GM04504 (cell line): Measurements from ENCODE around the gene MEIKIN.

ENCODE experiments used
- DNase-seq: peaks from one replicate; pipeline ENCODE4 v3.0.0-alpha.2; 2012; ENCODE audit warnings: low read depth

Gene MEIKIN, protein sequence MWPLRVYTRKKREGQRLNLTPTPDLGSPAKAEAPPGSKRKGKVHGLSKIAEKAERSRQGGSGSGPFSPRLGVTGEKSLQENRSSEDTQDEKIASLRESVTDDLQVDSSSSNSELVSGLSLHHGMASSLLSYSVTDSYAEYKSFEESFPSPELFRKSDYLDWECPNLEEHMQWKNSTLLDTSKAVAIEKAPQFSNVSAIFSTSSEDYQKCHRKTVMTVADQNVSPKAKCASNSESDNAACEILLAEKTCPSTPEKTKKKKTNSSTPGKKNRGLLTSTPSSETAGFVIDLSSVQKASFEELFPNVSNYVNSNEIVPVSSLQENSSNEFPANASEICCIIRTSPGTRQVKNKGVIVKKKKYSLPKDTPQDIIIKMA

DNA sequence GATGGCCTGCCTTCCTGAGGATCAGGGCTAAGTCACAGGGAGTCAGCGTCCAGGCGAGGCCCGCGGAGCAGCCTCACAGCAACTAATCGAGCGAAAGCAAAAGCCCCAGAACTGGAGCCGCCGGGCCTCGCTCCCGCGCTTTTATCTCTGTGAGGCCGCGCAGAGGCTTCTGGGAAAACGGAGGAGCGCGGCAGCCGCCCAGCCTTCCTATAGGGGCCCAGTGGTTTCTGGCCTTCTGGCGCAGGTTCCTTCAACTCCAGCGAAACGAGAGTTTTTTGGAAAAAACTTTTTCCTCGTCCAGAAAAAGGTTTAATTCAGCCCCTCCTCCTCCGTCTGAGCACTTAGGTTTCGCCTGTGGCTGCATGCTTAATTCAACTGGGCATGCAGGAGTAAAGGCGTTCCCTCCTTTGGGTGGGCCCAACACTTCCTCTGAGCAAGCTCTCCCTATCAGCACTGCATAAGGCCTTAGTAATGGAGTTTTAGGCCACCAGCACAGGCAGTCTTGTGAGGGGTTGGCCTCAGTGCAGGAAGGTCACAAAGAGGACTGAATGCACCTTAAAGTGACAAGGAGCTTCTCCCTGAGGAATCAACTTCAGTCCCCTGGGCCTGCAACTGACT lies at the start of gene MEIKIN:
MEIKIN (minus strand) TSS at position 113 of the 618 bp plus-strand sequence. CDS start 158 bp downstream, outside the sequence.
- no peak for DNase-seq

DNA sequence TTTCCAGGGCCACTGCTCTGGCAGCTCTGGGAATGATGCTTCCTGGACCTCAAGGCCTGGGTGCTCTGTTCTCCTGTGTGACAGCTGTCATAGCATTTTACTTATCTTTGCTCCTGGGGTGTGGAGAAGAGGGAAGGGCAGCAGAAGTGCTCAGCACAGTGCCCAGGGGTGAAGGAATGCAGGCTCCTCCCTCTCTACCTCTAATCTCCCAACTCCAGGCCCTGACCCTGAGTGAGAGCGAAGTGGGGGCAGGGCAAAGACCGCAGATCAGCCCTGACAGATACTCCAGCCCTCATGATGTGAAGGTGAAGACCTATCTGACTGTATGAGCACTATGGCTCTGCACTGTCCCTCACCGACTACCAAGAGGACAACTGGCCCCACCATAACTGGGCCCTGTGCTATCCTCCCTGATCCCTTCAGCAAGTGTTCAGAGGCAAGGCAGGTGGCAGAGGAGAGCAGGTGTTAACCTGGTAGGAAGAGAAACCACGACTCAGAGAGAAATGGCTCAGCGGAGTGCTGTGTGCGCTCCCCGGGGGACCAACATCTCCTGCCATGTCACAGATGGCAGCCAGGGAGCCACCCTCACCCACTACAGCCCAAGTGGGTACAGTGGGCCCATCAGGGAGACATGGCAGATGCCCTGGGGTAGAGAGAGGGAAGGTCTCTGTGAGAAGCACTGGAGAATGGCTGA lies 49.2 kb upstream of the MEIKIN start:
- DNase-seq = no peak

DNA sequence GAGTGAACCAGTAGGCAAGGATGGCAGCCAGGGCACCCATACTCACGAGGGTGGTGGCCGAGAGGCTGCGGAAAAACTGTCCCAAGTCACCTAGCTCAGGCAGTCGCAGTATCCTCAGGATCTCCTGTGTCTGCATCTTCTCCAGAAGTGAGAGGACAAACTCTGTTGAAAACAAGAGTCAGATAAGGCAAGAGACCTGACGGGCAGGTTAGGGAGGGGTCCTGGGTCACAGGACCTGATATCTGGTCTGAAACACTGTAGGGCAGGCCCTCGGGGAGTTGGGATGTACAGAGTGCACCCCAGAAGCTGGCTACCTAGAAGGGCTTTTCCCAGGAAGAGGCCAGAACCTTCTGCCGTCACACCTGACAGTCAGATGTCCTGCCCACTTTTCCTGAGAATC lies 48.6 kb upstream of the MEIKIN start:
- no peak for DNase-seq

DNA sequence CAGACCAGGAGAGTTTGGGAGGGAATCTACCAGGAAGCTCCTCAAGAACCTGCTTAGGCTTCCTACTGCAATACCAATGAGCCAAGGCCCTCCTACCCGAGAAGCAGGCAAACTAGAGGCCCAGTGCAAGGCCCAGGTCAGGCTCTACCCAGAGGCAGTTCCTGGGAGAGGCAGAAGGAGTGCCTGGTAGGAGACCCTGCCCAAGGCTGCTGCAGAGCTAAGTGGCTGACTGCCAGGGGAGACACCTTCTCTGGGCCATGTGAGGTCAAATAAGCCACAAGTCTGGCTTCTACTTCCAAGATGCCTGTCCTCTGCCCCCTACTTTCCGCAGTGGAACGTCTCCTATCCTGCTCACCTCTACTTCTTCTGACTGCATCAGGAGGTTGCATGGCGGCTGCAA lies 48.2 kb upstream of the MEIKIN start:
- DNase-seq = no peak

DNA sequence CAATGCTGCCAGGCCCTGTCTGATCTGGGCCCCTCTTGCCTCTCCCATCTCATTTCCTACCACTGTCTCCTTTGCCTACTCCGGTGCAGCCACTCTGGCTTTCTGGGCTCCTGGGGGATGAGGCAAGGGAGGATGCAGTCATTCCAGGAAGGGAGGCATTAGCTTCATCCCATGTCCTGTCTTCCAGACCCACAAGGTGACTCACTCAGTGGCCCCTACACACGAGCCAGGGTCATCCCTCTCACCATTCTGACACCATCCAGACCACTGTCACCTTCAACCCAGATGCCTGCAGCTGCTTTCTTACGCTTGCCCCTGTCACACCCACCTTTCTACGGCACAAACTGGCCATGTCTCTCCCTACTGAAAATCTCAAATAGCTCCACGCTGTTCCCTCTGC lies 46.9 kb upstream of the MEIKIN start:
- DNase-seq = no peak

DNA sequence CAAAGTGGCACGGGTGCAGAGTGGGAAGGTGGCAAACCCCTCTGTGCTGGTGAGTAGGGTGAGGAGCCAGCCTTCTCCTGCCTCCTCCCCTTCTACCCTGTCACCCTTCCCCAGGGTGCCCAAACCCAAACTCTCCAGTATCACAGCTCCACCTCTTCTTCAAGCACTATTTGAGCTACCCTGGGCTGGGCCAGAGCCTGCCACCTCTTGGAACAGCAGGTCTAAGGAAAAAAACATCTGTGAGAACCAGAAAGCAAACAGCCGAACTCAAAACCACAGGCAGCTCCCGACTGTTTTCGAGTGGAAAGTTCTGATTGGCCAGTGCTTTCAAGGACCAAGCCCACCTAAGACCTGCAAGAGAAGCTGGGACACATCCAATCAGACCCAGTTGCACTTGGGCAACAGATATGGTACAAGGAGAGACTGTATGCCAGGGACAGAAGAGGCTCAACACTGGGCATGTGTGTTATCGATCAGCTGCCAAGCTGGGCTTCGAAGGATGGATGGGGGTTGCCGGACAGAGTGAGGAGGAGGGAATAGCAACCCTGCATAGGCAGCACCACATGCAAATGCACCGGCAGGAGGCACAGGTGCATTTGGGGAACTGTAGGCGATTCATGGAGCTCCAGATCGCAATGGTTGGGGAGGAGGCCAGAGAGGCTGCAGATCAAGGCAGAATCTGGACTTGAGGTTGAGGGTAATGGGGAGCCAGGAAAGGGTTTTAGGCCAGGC lies 46.3 kb upstream of the MEIKIN start:
- no peak for DNase-seq

DNA sequence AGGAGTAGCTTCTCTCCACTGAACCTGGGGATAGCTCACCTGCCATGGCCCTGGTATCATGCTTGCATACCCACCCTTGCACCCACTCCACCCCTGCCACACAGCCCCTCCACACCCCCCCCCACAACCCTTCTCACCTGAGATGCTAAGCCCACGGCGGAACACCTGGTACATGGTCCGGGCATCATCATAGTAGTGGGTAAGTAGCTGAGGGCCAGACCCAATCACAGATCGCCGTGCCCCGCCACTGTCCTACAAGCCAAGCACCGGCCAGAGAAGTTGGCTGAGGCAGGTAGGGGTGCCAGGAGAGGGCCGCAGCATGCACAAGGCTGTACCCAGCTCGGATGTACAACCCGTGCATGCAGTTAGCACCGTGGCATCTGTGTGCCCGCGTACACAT lies 45.3 kb upstream of the MEIKIN start:
- DNase-seq = no peak

DNA sequence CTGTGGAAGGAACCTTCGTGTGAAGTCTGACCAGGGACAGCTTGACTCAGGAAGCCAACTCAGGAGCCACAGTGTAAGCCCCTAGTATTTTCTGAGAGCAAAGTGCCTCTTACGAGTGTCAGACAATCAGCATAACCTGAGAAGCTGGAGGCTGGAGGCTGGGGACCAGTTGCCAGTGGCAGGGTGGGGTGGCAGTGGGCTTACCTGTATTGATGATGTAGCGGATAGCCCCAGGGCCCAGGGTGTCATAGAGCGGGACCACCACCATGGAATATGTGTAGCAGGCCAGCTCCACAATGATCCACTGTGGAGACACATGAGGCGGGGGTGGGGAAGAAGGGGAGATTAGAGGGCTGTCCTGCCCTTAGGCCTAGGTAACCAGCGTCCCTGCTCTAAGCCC lies 43.1 kb upstream of the MEIKIN start:
- DNase-seq = no peak

DNA sequence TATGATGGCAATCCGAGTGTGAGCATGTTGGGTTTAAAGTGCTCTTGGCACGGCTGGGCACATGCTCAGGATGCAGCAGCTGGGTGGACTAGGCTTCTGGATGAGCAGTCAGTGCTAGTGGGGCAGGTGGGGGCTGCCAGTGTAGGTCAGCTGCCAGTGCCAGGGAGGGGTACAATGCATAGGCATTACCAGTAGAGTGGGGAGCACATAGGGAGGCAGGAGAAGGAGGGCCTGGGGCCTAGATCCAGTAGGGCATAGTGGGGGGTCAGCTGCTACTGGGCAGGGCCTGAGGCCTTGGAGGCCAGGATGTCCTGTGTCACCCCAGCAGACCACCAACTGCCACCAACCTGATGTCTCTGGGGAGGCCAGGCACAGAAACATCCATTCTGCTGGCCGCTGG lies 41.8 kb upstream of the MEIKIN start:
- DNase-seq = no peak

DNA sequence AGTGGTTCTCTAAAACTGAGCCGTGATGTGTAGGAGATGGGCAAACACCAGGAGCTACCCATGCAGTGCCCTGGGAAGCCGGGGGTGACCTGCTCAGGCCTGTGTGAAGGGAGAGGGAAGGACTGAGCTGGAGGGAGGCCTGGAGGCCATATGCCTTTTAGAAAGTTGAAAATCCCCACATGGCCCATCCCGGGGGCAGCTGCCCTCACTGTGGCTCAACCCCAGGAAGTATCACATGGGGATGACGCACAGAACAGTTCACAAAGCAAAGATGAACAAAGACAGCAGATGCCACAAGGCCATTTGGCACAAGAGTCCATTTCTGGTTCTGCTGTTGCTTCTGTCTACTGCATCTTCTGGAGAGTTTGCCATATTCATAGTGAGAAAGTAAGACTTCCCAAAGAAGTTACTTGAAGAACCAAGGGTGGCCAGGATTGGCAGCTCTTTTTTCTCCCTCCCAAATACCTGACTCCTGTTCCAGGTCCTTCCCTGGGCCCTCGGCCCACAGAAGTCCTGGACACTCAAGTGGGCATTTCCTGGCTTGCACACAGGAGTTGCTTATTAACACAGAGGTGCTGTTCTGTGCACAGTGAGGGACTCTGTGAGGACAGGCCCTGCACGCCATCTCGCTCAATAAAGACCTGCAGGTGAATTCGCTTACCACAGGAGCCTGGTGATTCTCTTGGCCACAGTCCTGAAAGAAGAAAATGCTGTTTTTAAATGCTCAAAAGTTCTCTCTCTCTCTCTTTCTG lies 40.9 kb upstream of the MEIKIN start:
- no peak for DNase-seq

DNA sequence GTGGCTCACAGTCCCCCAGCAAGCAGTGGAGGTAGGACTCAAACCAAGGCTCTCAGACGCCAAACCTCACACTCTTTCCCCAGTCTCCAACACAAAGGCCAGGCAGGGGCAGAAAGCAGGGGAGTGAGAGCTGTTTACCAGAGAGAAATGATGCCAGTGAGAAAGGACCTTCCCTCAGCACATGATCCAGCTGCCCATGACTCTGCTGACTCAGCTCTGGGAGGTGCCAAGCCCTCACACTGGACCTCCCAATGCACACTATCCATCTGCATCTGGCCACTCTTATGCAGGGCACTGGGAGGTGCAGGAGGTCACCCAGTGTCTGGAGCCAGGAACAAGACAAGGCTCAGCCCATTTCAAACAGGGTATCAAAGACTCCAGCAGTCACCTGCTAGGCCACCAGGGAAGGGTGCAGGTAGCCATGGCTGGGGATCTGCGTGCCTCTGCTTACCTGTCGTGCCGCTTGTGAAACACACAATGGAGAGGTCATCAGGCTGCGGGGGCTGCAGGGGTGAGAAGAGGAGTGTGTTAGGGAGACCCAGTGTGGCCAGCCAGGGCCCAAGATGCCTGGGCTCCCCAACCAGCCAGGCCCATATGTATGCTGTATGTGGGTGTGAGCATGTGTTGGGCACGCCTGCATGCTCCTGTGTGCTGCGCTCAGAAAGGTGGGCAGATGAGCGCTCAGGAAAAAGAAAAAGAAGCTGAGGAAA lies 39.6 kb upstream of the MEIKIN start:
- DNase-seq = no peak

DNA sequence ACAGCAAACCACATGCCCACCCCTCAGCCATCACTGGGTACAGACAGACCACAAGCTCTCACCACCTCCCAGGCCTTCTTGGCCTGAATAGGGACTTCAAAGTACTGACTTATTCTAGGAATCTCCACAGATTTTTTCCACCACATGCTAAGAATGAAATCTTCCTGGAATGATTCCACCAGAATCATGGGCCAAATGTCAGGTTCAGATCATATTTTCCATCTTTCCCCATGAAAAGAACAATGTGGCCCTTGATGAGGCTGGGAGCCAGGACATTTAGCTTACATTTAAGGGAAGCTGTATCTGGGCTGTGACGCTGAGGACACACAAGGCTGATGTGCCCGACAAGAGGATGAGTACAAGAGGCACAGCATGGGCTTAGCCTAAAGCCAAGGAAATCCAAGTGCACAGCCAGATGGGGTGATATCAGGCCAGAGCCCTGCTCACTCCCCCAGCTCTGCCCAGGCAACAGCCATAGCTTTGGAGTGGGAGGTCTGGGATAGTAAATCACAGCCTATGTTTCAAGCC lies 37.8 kb upstream of the MEIKIN start:
- no peak for DNase-seq

DNA sequence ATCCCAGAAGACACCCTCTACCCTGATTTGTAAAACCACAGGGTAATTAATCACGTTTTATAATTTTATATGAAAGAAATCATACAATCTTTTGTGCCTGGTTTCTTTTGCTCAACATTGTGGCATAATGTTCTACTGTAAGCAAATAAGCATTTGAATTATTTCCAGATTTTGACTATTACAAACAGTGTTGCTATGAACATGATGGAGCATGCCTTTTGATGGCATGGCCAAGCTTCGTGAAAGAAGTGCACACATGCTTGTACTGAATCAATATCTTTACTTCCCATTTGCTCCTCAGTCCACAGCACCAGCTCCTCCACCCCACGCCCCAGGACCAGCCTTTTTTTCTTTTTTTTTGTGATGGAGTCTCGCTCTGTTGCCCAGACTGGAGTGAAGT lies 36.1 kb upstream of the MEIKIN start:
- no peak for DNase-seq

DNA sequence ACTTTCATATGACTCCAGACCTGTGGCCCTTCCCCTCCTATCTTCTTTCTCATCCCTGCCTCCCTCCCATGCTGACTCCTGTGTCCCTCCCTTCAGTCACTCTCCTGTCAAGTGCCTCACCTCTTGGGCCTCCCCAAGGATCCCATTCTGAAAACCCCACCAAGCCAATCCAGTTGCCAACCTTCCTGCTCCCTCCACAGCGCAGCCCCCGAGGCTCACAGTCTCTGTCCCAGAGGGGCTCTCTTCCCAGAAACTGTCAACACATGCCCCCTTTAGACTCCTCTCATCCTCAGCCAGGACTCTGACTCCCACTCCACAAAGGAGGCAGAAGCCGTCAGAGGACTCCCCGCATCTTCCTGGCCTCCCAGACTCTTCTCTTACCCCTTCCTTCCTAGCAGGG lies 35.2 kb upstream of the MEIKIN start:
- DNase-seq = no peak

DNA sequence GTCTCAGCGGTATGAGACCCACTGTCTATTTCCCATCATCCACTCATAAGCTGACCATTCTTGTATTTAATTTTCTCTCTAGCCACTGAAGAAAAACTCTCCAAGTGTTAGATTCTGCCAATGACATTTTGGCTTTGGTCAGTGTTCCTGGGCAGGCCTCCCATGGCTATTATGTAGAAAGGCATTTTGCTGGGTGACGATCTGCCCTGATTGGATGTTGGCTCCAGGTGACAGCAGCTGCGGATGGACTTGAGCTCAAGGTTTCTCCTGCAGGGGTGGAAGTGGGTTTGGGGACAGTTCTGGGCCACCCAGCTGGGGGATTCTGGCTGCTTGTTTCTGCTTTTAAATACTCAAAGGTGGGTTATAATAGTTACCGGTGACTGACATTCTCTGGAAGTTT lies 34.4 kb upstream of the MEIKIN start:
- DNase-seq = no peak

DNA sequence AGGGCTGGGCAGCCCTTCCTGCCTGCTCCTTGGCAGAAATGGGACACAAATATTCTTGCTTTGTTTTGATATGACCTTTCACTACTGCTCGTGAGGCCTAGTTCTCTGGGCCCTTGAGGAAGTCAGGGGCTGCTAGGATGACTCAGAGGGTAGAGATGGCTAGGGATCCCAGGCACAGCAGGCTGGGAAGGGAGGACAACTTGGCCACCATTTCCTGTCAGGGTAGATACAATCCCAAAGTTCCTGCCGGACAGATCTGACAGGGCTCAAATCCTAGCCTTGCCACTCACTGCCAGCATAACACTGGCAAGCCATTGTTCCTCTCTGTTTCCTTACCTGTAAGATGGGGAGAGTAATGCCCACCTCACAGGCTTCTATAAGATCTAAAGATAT lies 31.7 kb upstream of the MEIKIN start:
- DNase-seq = no peak

DNA sequence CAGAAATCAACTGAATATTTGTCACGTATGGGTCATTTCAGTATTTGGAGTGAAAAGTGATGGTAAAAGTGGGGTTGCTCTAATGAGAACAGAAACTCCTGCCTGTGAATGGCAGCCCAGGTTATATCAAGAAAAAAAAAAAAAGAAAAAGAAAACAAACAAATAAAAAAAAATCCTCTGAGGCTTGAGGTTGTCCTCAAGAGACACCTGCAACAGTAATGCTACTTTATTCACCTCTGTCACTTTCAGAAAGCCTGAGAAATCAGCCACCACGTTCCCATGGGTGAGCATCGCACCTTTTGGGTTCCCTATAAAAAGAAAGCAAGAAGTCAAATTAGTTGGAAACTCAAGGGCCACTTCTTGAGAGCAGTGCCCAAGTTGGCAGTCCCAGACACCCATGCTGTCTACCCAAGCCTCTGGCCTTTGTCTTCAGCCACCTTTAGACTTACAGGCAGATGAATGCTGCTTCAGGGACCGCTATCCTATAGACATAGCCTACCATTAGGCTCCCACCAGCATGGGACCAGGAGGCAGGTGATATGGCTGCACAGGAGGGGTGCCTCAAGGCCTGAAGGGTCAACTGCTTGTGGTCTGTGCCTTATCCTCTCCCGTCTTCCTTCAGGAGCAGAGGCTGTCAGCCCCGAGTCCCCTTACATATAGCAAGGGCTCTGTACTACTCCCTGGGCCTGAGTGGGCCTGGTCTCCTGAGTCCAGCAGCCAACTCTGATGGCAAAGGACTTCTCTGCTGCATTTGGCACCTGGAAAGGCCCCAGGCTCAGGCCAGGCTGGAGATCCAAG lies 31.1 kb upstream of the MEIKIN start:
- DNase-seq = no peak

DNA sequence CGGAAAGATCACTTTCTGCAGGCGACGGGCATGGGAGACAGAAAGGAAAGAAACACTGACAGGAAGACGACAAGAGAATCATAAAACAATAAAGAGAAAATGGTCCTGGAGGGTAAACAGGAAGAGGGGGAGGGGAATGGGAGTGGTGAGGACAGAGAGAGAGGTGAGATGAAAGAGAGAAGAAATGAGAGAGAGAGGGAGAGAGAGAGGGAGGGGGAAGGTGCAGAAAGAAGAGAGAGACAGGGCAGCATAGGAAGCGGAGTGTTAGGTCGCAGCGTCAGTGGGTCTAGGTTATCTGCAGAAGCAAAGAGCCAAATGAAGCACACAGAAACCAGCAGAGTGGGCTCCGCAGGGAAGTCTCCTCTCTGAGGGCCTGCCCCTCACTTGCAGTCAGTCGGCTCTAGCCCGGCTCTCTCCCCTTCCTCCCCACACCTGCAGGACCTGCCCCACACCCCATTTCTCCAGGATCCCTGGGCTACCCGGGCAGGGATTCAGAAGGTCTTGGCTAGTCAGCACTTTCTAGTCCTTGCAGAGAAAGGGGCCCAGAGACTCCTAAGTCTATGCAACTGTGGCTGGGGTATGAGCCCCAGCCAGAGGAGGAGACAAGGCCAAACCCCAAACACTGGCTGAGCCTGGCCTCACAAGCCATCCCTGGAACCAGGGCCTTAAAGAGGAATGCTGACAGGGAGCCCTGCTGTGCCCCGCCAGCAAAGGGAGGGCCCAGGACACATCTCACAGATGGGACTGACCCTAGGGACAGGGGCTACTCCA lies 29.7 kb upstream of the MEIKIN start:
- no peak for DNase-seq

DNA sequence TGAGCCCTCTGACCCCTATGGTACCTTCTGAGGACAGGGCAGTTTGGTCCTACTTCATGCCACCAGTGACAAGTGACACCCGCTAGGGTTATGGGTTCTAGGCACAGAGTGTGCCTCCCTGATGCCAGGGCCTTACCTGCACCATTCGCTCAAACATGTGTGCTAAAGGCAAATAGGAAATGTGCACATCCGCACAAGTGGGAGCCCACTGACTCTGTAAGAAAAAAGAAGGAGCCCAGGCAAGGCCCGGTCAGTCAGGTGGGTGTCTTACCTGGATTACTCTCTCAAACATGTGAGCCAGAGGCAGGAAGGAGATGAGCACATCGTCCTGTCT lies 29.1 kb upstream of the MEIKIN start:
- DNase-seq = no peak

DNA sequence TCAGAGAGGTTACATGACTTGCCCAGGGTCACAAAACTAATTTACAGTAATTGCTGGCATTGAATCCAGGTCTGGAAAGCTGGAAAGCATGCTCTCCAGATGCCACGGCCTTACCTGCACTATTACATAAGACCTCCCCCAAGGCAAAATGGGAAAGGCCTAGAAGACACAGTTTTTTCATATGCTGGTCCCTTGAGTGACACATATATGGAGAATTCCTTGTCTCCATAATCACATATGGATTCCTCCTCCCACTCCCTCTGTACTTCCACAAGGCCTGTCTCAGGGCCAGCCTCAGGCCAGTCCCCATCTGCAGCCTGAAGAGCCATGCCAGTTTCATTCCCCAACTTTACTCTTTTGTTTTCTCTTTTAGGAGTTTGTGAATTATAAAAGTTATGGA lies 28.6 kb upstream of the MEIKIN start:
- DNase-seq = no peak
